H1 (cell line): ENCODE measurements around the gene ROBO2. TPM values are rescaled to one million over a fixed set of nuclear protein-coding genes. Genes with fewer than 3 reads are reported as not detected.

Experiments used
- CTCF ChIA-PET: fragments of 300-600 bp; sonication (Branson Sonifier 250); formaldehyde crosslinking; loops from one replicate; lab custom pipeline; 2021; ENCODE audit not compliant: partially characterized antibody; lab: Charles Lee
- POLR2A ChIA-PET: fragments of 300-600 bp; sonication (Branson Sonifier 250); formaldehyde crosslinking; loops from one replicate; lab custom pipeline; 2021; ENCODE audit warnings: inconsistent platforms; ENCODE audit not compliant: partially characterized antibody; lab: Charles Lee
- DNase-seq, 2 experiments: peaks; one replicate each; pipeline versions ENCODE4 v3.0.0 to v3.0.0-alpha.2; 2010 to 2022; ENCODE audit warnings: low spot score in 2 of 2, low read depth in 1 of 2, mixed read lengths in 1 of 2
- FAIRE-seq: peaks from 2 replicates; lab custom pipeline; 2011; peaks lifted over from hg19 to GRCh38; lab: Jason Lieb, UNC
- H2AFZ ChIP-seq: 2 replicates; pipeline ENCODE4 v1.8.1; 2012; ENCODE audit warnings: low read length, inconsistent platforms
- H2AK5ac ChIP-seq: 2 replicates; pipeline ENCODE4 v1.6.1; 2013; ENCODE audit warnings: low read depth, low read length
- H2BK120ac ChIP-seq: replicated peaks from 2 replicates; pipeline ENCODE3; 2013; ENCODE audit warnings: low read depth, low read length, inconsistent platforms
- H2BK12ac ChIP-seq: 2 replicates; pipeline ENCODE4 v1.6.1; 2013; ENCODE audit warnings: low read depth, low read length
- H2BK15ac ChIP-seq: 2 replicates; pipeline ENCODE4 v1.6.1; 2013; ENCODE audit warnings: low read length
- H2BK20ac ChIP-seq: 2 replicates; pipeline ENCODE4 v1.6.1; 2013; ENCODE audit warnings: low read length
- H2BK5ac ChIP-seq: 2 replicates; pipeline ENCODE4 v1.6.1; 2013; ENCODE audit warnings: low read depth, low read length
- H3K14ac ChIP-seq: 2 replicates; pipeline ENCODE4 v1.6.1; 2013; ENCODE audit warnings: inconsistent platforms; ENCODE audit not compliant: insufficient read length
- H3K18ac ChIP-seq: 2 replicates; pipeline ENCODE4 v1.6.1; 2013; ENCODE audit warnings: low read length; ENCODE audit errors: extremely low read depth
- H3K23ac ChIP-seq: 2 replicates; pipeline ENCODE4 v1.6.1; 2013; ENCODE audit warnings: inconsistent platforms; ENCODE audit not compliant: insufficient read length
- H3K23me2 ChIP-seq: 2 replicates; pipeline ENCODE4 v1.6.1; 2013; ENCODE audit warnings: low read depth, low read length
- H3K27ac ChIP-seq: 2 replicates; pipeline ENCODE4 v1.6.1; 2011; ENCODE audit warnings: low read depth, low read length, inconsistent platforms
- H3K27me3 ChIP-seq, 4 experiments: replicated peaks in 1 of 4; 1 replicate in 1 of 4; 2 replicates in 3 of 4; pipeline versions ENCODE4 v1.6.1 to v1.8.1; 2011 to 2013; ENCODE audit warnings: low read length in 3 of 4, mild to moderate bottlenecking in 3 of 4, inconsistent platforms in 2 of 4, mixed read lengths in 2 of 4, moderate library complexity in 1 of 4; ENCODE audit not compliant: control insufficient read depth in 3 of 4, insufficient read depth in 3 of 4; ENCODE audit errors: extremely low read depth in 1 of 4
- H3K36me3 ChIP-seq, 4 experiments: 2 replicates each; pipeline versions ENCODE4 v1.6.1 to v1.8.1; 2011 to 2013; ENCODE audit warnings: mild to moderate bottlenecking in 4 of 4, low read length in 3 of 4, moderate library complexity in 2 of 4, control low read depth in 1 of 4, inconsistent platforms in 1 of 4; ENCODE audit not compliant: insufficient read depth in 4 of 4, control insufficient read depth in 2 of 4
- H3K4ac ChIP-seq: replicated peaks from 2 replicates; pipeline ENCODE3; 2013; ENCODE audit warnings: low read length, low read depth, mixed read lengths, inconsistent platforms; ENCODE audit not compliant: insufficient read length
- H3K4me1 ChIP-seq, 4 experiments: replicated peaks in 1 of 4; 1 replicate in 1 of 4; 2 replicates in 3 of 4; pipeline versions ENCODE4 v1.6.1 to v1.8.1; 2011 to 2013; ENCODE audit warnings: low read length in 3 of 4, inconsistent platforms in 2 of 4, mixed read lengths in 1 of 4; ENCODE audit not compliant: insufficient read depth in 4 of 4, control insufficient read depth in 3 of 4
- H3K4me2 ChIP-seq, 2 experiments: 2 replicates each; pipeline versions ENCODE4 v1.6.1 to v1.8.1; 2011 to 2013; ENCODE audit warnings: low read depth in 2 of 2, low read length in 2 of 2, control low read depth in 1 of 2, inconsistent platforms in 1 of 2, mild to moderate bottlenecking in 1 of 2; ENCODE audit not compliant: insufficient read depth in 1 of 2
- H3K4me3 ChIP-seq, 4 experiments: fragments of 200-600, 300-600 bp in 1 of 4; sonication (generic), shearing (Covaris generic), sonication (Bioruptor Twin) in 1 of 4; 2 replicates each; pipeline versions ENCODE4 v1.5.1 to v1.8.1; 2011 to 2016; ENCODE audit warnings: low read length in 4 of 4, low read depth in 3 of 4, control low read depth in 2 of 4, inconsistent platforms in 2 of 4, mild to moderate bottlenecking in 2 of 4, mixed read lengths in 1 of 4, moderate library complexity in 1 of 4; ENCODE audit not compliant: insufficient read depth in 2 of 4; ENCODE audit errors: extremely low read depth in 1 of 4
- H3K56ac ChIP-seq: replicated peaks from 2 replicates; pipeline ENCODE3; 2013; ENCODE audit warnings: low read depth, mild to moderate bottlenecking, mixed read lengths, low read length, inconsistent platforms; ENCODE audit not compliant: insufficient read length
- H3K79me1 ChIP-seq: 2 replicates; pipeline ENCODE4 v1.6.1; 2013; ENCODE audit warnings: low read depth, low read length, control low read depth
- H3K79me2 ChIP-seq, 2 experiments: 2 replicates each; pipeline versions ENCODE4 v1.6.1 to v1.8.1; 2012 to 2013; ENCODE audit warnings: low read length in 2 of 2, mild to moderate bottlenecking in 2 of 2, inconsistent platforms in 1 of 2; ENCODE audit not compliant: insufficient read depth in 2 of 2, control insufficient read depth in 1 of 2
- H3K9ac ChIP-seq, 4 experiments: replicated peaks in 1 of 4; 1 replicate in 1 of 4; 2 replicates in 3 of 4; pipeline versions ENCODE4 v1.6.1 to v1.8.1; 2011 to 2013; ENCODE audit warnings: low read depth in 3 of 4, low read length in 3 of 4, control low read depth in 2 of 4, mild to moderate bottlenecking in 2 of 4, moderate library complexity in 2 of 4, inconsistent platforms in 1 of 4; ENCODE audit errors: extremely low read depth in 1 of 4
- H3K9me3 ChIP-seq, 2 experiments: 2 replicates each; pipeline versions ENCODE4 v1.6.1 to v1.8.1; 2012 to 2013; ENCODE audit warnings: mild to moderate bottlenecking in 2 of 2, moderate library complexity in 2 of 2, control low read depth in 1 of 2, inconsistent platforms in 1 of 2, low read depth in 1 of 2, low read length in 1 of 2, mixed read lengths in 1 of 2; ENCODE audit not compliant: insufficient read depth in 2 of 2
- H4K20me1 ChIP-seq, 2 experiments: replicated peaks in 1 of 2; 2 replicates each; pipeline versions ENCODE3 to v1.8.1; 2011 to 2013; ENCODE audit warnings: inconsistent platforms in 2 of 2, low read length in 2 of 2, mild to moderate bottlenecking in 1 of 2; ENCODE audit not compliant: insufficient read depth in 2 of 2, control insufficient read depth in 1 of 2
- H4K5ac ChIP-seq: 2 replicates; pipeline ENCODE4 v1.6.1; 2013; ENCODE audit warnings: low read length, low read depth, mixed read lengths, inconsistent platforms; ENCODE audit not compliant: insufficient read length
- H4K8ac ChIP-seq: 2 replicates; pipeline ENCODE4 v1.8.0; 2013; ENCODE audit warnings: mild to moderate bottlenecking, moderate library complexity, low read length, inconsistent platforms; ENCODE audit not compliant: insufficient read depth; ENCODE audit errors: extremely low read depth
- H4K91ac ChIP-seq: replicated peaks from 2 replicates; pipeline ENCODE3; 2013; ENCODE audit warnings: low read length, mixed read lengths, inconsistent platforms; ENCODE audit not compliant: insufficient read length
- EP300 ChIP-seq, 2 experiments: IDR thresholded peaks; 1 replicate in 1 of 2; 2 replicates in 1 of 2; pipeline ENCODE4 v1.6.1; 2011 to 2012; ENCODE audit warnings: low read depth in 2 of 2, low read length in 2 of 2, mild to moderate bottlenecking in 2 of 2, borderline replicate concordance in 1 of 2, inconsistent platforms in 1 of 2, moderate library complexity in 1 of 2
- GTF2F1 ChIP-seq: IDR thresholded peaks from 2 replicates; pipeline ENCODE4 v1.6.1; 2012; ENCODE audit warnings: low read depth, low read length, improper control_type of control experiment, borderline replicate concordance
- HDAC6 ChIP-seq: IDR thresholded peaks from one replicate; pipeline ENCODE4 v1.7.1; 2012; ENCODE audit warnings: low read depth, mild to moderate bottlenecking, inconsistent platforms, low read length, moderate library complexity
- JUN ChIP-seq: IDR thresholded peaks from 2 replicates; pipeline ENCODE4 v1.6.1; 2011; ENCODE audit warnings: low read depth, mild to moderate bottlenecking, improper control_type of control experiment, low read length
- KDM4A ChIP-seq: IDR thresholded peaks from one replicate; pipeline ENCODE4 v1.7.1; 2012; ENCODE audit warnings: low read depth, mild to moderate bottlenecking, moderate library complexity, low read length, inconsistent platforms; ENCODE audit not compliant: severe bottlenecking
- NRF1 ChIP-seq: IDR thresholded peaks from 2 replicates; pipeline ENCODE4 v1.6.1; 2011; ENCODE audit warnings: mild to moderate bottlenecking, low read depth, low read length, improper control_type of control experiment
- RAD21 ChIP-seq, 2 experiments: IDR thresholded peaks in 1 of 2; conservative IDR thresholded peaks in 1 of 2; 2 replicates each; pipeline ENCODE4 v1.6.1; 2011; ENCODE audit warnings: low read depth in 2 of 2, low read length in 2 of 2, improper control_type of control experiment in 1 of 2, inconsistent platforms in 1 of 2, mild to moderate bottlenecking in 1 of 2, moderate library complexity in 1 of 2
- SAP30 ChIP-seq: fragments of 300-600 bp; sonication (generic); IDR thresholded peaks from 2 replicates; pipeline ENCODE4 v1.7.1; 2012; ENCODE audit warnings: low read length, moderate library complexity, mild to moderate bottlenecking, inconsistent platforms; ENCODE audit not compliant: insufficient read depth, insufficient replicate concordance
- SP2 ChIP-seq: IDR thresholded peaks from 2 replicates; pipeline ENCODE4 v1.6.1; 2012; ENCODE audit warnings: mild to moderate bottlenecking, low read length, inconsistent platforms
- SUZ12 ChIP-seq: fragments of 200-600 bp; sonication (generic); IDR thresholded peaks from 2 replicates; pipeline ENCODE4 v1.6.1; 2012; ENCODE audit warnings: mild to moderate bottlenecking, inconsistent platforms, low read length, moderate library complexity, mixed read lengths
- TAF7 ChIP-seq: optimal IDR thresholded peaks from 2 replicates; pipeline ENCODE3; 2011; ENCODE audit warnings: low read depth, mild to moderate bottlenecking, inconsistent platforms, low read length, moderate library complexity, borderline replicate concordance
- TEAD4 ChIP-seq: IDR thresholded peaks from 2 replicates; pipeline ENCODE4 v1.6.1; 2012; ENCODE audit warnings: low read depth, low read length, inconsistent platforms, mixed read lengths
- WGBS, 2 experiments: shearing (Covaris generic) in 1 of 2; methylation state at CpG; one replicate each; pipeline versions ENCODE4 v1.1.6 to v1.1.7; 2013 to 2015; ENCODE audit warnings: low lambda C conversion rate in 2 of 2, mixed read lengths in 2 of 2, inconsistent platforms in 1 of 2, low coverage in 1 of 2, missing lambda C conversion rate in 1 of 2; ENCODE audit not compliant: insufficient replicate concordance in 2 of 2, insufficient coverage in 1 of 2, insufficient read length in 1 of 2; ENCODE audit errors: extremely low coverage in 1 of 2, missing lambda C conversion rate in 1 of 2; 5-methylcytosine and 5-hydroxymethylcytosine counted together
- polyA plus RNA-seq, 7 experiments: library from polyadenylated mRNA; depleted of rRNA in 3 of 7; stranded (reverse) in 5 of 7; unstranded in 2 of 7; fragments of >200 nt in 5 of 7; fragments of 200-250 nt in 2 of 7; gene quantifications; 1 replicate in 5 of 7; 2 replicates in 1 of 7; 4 replicates in 1 of 7; pipeline versions ENCODE4 v1.2.1 to v1.2.3, GENCODE V29; 2011 to 2013; ENCODE audit warnings: missing spikeins in 2 of 7, mixed read lengths in 2 of 7
- total RNA-seq: library from RNA; stranded (reverse); fragmentation: NEBNext Ultra II Directional; extraction: Animal tissue kit (Norgen Biotek cat#: 25700); gene quantifications from 2 replicates; pipeline ENCODE4 v1.2.1, GENCODE V29; 2021

ROBO2 gene
- total and polyA plus RNA-seq, 2 of the 8 experiments (the other 6 are each of a cell fraction or from before 2014, with no cell fraction given) = 1.5 to 2.9 TPM

GRCh38 chr3:77562089-77562488 is 522.2 kb downstream of the ROBO2 start:
- peaks cover 0 to 4% (median 1%) of the 10 kb centered on the region in 4 experiments; a peak in 1 of 7 replicates for H3K4me1 ChIP-seq
- ChIA-PET CTCF (interaction anchor here (1.2 kb wide), 1 partner anchor 11 kb away, joined by 7 read pairs; no protein-coding TSS in a partner anchor), POLR2A (no interaction called here)
- H3K4me2 ChIP-seq = no peak overlapping the region
- H4K8ac ChIP-seq = no peak overlapping the region
- no peak overlapping the region for H2BK5ac ChIP-seq
- H4K91ac ChIP-seq = no peak overlapping the region
- no peaks in the 10 kb centered on the region for H3K23me2 ChIP-seq
- no peaks in the 10 kb centered on the region for H3K79me2 ChIP-seq
- no peak for TF ChIP-seq SP2
- no peak for TF ChIP-seq KDM4A
- no peak for TF ChIP-seq TEAD4
- TF ChIP-seq HDAC6 = no peak
- TF ChIP-seq SAP30 = no peak
- TF ChIP-seq GTF2F1 = no peak
- no peak for TF ChIP-seq EP300 (IDR thresholded peaks at IDR 0.05; ENCODE audit: borderline replicate concordance in 1 of 2, low read depth in 2 of 2, low read length in 2 of 2)
- no peak for TF ChIP-seq NRF1
- no peak for TF ChIP-seq RAD21 (IDR thresholded peaks at IDR 0.05 in 1 of 2, conservative IDR thresholded peaks at IDR 0.05 in 1 of 2; ENCODE audit: low read depth in 2 of 2, low read length in 2 of 2)
- no peak for TF ChIP-seq SUZ12
- no peak for TF ChIP-seq TAF7
- no peak for TF ChIP-seq JUN
- no peak overlapping the region for H2BK12ac ChIP-seq
- H4K20me1 ChIP-seq = no peaks in the 10 kb centered on the region
- no peak overlapping the region for H2AFZ ChIP-seq
- H3K9me3 ChIP-seq = no peaks in the 10 kb centered on the region
- H3K79me1 ChIP-seq = no peaks in the 10 kb centered on the region
- no peak overlapping the region for H3K4me3 ChIP-seq
- no peak overlapping the region for H3K18ac ChIP-seq
- no peak overlapping the region for H3K4ac ChIP-seq
- H3K9ac ChIP-seq = no peak overlapping the region
- no peaks in the 10 kb centered on the region; a peak in 1 of 7 replicates for H3K27me3 ChIP-seq
- FAIRE-seq (no peak), DNase-seq (no peak)
- H2BK15ac ChIP-seq = no peak overlapping the region
- H3K27ac ChIP-seq = no peak overlapping the region
- no peak overlapping the region for H3K56ac ChIP-seq
- no peak overlapping the region for H4K5ac ChIP-seq
- H3K23ac ChIP-seq = no peak overlapping the region
- H2BK120ac ChIP-seq = no peak overlapping the region
- H2BK20ac ChIP-seq = no peak overlapping the region
- no peak overlapping the region for H2AK5ac ChIP-seq
- no peaks in the 10 kb centered on the region for H3K36me3 ChIP-seq
- H3K14ac ChIP-seq = no peak overlapping the region
- WGBS, 2 experiments = 84% methylated on average over 2 of the region's 2 CpGs; no CpG with 5 or more reads in 1 of the 2 experiments
